HepG2 (cell line): ENCODE measurements around the gene P2RX3. TPM values are rescaled to one million over a fixed set of nuclear protein-coding genes. Genes with fewer than 3 reads are reported as not detected.

Experiments used
- AHDC1 ChIP-seq: sonication (generic); formaldehyde crosslinking; IDR thresholded peaks from 2 replicates; pipeline ENCODE4 v1.5.1; 2020; ENCODE audit warnings: mild to moderate bottlenecking, missing genetic modification reagents, borderline replicate concordance
- AKAP8 ChIP-seq: sonication (generic); formaldehyde crosslinking; IDR thresholded peaks from 2 replicates; pipeline ENCODE4 v1.5.1; 2020; ENCODE audit warnings: mild to moderate bottlenecking, missing genetic modification reagents
- CBX5 ChIP-seq: sonication (generic); formaldehyde crosslinking; IDR thresholded peaks from 2 replicates; pipeline ENCODE4 v1.4.0; 2020; ENCODE audit warnings: missing genetic modification reagents, borderline replicate concordance
- CC2D1A ChIP-seq: sonication (generic); formaldehyde crosslinking; IDR thresholded peaks from 2 replicates; pipeline ENCODE4 v1.8.1; 2023; ENCODE audit warnings: mild to moderate bottlenecking, missing genetic modification reagents
- EHMT2 ChIP-seq: fragments of 200-600 bp; sonication (generic); IDR thresholded peaks from 2 replicates; pipeline ENCODE4 v1.7.0; 2017; ENCODE audit warnings: antibody characterized with exemption, low read depth, low read length, borderline replicate concordance
- KLF15 ChIP-seq: sonication (generic); formaldehyde crosslinking; IDR thresholded peaks from 2 replicates; pipeline ENCODE4 v1.8.1; 2023; ENCODE audit warnings: borderline replicate concordance, mild to moderate bottlenecking, inconsistent platforms, missing genetic modification reagents, mixed read lengths
- MXD3 ChIP-seq: IDR thresholded peaks from 2 replicates; pipeline ENCODE4 v1.6.1; 2016; ENCODE audit warnings: mild to moderate bottlenecking, missing biosample characterization, missing genetic modification reagents
- RFX1 ChIP-seq: fragments of 450-650 bp; IDR thresholded peaks from 2 replicates; pipeline ENCODE4 v1.6.1; 2017
- RFXAP ChIP-seq: sonication (generic); formaldehyde crosslinking; IDR thresholded peaks from 2 replicates; pipeline ENCODE4 v1.4.0; 2020; ENCODE audit warnings: missing genetic modification reagents, borderline replicate concordance
- RNF2 ChIP-seq: fragments of 450-650 bp; conservative IDR thresholded peaks from 2 replicates; pipeline ENCODE4 v1.6.1; 2016; ENCODE audit warnings: low read depth
- SMYD3 ChIP-seq: sonication (generic); formaldehyde crosslinking; IDR thresholded peaks from 2 replicates; pipeline ENCODE4 v1.8.1; 2023; ENCODE audit warnings: mild to moderate bottlenecking, missing genetic modification reagents
- TBP ChIP-seq: sonication (generic); formaldehyde crosslinking; IDR thresholded peaks from 2 replicates; pipeline ENCODE4 v1.5.0; 2020; ENCODE audit warnings: missing genetic modification reagents
- THAP11 ChIP-seq: IDR thresholded peaks from 2 replicates; pipeline ENCODE4 v1.6.1; 2016; ENCODE audit warnings: missing biosample characterization, missing genetic modification reagents
- ZBTB38 ChIP-seq: sonication (generic); formaldehyde crosslinking; IDR thresholded peaks from 2 replicates; pipeline ENCODE4 v1.5.1; 2020; ENCODE audit warnings: mild to moderate bottlenecking, missing genetic modification reagents
- ZNF724P ChIP-seq: sonication (generic); formaldehyde crosslinking; IDR thresholded peaks from 2 replicates; pipeline ENCODE4 v1.8.0; 2022; ENCODE audit warnings: missing genetic modification reagents, borderline replicate concordance
- polyA plus RNA-seq, 8 experiments: library from polyadenylated mRNA; depleted of rRNA in 3 of 8; stranded (reverse) in 7 of 8; unstranded in 1 of 8; fragments of >200 nt; fragmentation: Illumina TruSeq in 4 of 8; extraction: Trizol in 4 of 8; gene quantifications; 2 replicates each; pipeline versions ENCODE4 v1.2.1 to v1.2.3, GENCODE V29; 2011 to 2016; ENCODE audit warnings: low read depth in 4 of 8, missing spikeins in 1 of 8, mixed read lengths in 1 of 8; ENCODE audit not compliant: insufficient read depth in 1 of 8
- total RNA-seq, 5 experiments: library from RNA; depleted of rRNA; stranded (reverse); fragments of >200 nt; fragmentation: Illumina TruSeq; extraction: Trizol; gene quantifications; 2 replicates each; pipeline ENCODE4 v1.2.3, GENCODE V29; 2016; ENCODE audit warnings: low read depth in 1 of 5
- TF ChIP-seq, protein P1 (sequence below): IDR thresholded peaks from 2 replicates; pipeline ENCODE4 v1.6.1; 2016; ENCODE audit warnings: missing biosample characterization, missing genetic modification reagents, low read depth
- TF ChIP-seq, protein P2 (sequence below): sonication (generic); formaldehyde crosslinking; IDR thresholded peaks from 2 replicates; pipeline ENCODE4 v1.4.0; 2020; ENCODE audit warnings: missing genetic modification reagents; ENCODE audit errors: not compliant biosample characterization

P2RX3 gene
- total and polyA plus RNA-seq, 2 of the 13 experiments (the other 11 are each of a cell fraction or from before 2014, with no cell fraction given) = 0.08 TPM; not detected in 1

DNA sequence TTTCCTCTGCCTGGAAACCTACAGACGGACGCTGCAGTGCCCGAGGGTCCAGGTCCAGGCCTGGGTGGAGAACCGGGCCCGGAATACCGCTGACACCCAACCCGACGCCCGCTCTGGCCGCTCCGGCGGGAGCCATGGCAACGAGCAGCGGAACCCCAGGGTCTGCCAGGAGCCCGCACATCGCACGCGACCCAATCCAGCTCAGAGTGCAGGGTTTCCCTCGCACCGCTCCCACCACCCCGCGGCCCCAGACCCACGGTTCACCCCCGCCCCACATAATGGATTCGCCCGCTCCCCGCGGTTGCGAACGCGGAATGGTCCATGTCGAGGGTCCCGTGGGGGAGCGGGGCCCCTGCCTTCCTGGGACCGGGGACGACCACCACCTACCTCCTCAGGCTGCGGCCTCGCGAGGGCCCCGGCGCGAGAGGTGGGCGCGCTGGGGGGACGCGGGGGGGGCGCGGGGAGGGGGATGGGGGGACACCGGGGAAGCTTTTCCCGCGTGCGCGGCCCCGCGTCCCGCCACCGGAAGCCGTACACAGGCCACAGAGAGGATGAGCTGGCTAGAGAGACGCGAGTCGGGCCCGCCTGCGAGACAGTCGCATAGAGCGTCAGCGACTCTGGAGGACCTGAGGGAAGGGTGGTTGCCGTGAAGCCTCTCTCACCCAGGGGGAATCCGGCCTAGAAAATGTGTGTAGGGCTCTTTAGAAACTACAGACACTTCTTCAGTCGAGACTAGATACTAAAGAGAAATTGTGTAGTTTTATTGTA, 2.6 kb upstream of the P2RX3 start, which contains the start of gene SSRP1 (continued):
- TF ChIP-seq CC2D1A (CRISPR knock-in tag) (no peak), CBX5 (CRISPR knock-in tag) (no peak), RFX1 (peak; percentile 66), THAP11 (peak; percentile 90), AHDC1 (CRISPR knock-in tag) (no peak), SMYD3 (CRISPR knock-in tag) (no peak; the same call in 1 of the 2 replicates), ZNF724P (CRISPR knock-in tag) (no peak), RNF2 (no peak), EHMT2 (no peak), TBP (no peak), ZBTB38 (CRISPR knock-in tag) (no peak), RFXAP (peak; percentile 64; the same call in 1 of the 2 replicates), AKAP8 (no peak), MXD3 (no peak), KLF15 (CRISPR knock-in tag) (no peak)
- TF ChIP-seq, protein P1, sequence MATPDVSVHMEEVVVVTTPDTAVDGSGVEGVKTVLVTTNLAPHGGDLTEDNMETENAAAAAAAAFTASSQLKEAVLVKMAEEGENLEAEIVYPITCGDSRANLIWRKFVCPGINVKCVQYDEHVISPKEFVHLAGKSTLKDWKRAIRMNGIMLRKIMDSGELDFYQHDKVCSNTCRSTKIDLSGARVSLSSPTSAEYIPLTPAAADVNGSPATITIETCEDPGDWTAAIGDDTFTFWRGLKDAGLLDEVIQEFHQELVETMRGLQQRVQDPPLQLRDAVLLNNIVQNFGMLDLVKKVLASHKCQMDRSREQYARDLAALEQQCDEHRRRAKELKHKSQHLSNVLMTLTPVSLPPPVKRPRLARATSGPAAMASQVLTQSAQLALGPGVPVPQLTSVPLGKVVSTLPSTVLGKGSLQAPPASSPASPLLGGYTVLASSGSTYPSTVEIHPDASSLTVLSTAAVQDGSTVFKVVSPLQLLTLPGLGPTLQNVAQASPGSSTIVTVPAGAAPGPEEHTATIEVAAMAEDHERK (CRISPR knock-in tag) = no peak
- TF ChIP-seq, protein P2, sequence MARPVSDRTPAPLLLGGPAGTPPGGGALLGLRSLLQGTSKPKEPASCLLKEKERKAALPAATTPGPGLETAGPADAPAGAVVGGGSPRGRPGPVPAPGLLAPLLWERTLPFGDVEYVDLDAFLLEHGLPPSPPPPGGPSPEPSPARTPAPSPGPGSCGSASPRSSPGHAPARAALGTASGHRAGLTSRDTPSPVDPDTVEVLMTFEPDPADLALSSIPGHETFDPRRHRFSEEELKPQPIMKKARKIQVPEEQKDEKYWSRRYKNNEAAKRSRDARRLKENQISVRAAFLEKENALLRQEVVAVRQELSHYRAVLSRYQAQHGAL (CRISPR knock-in tag) = no peak
